NT2/D1 (cell line): Measurements from ENCODE around the gene INTS7.

Experiments
- SUZ12 ChIP-seq: IDR thresholded peaks from 2 replicates; pipeline ENCODE4 v1.6.1; 2011; ENCODE audit not compliant: insufficient read length, insufficient read depth; ENCODE audit errors: extremely low read depth
- YY1 ChIP-seq: IDR thresholded peaks from 2 replicates; pipeline ENCODE4 v1.6.1; 2011; ENCODE audit not compliant: insufficient read length, insufficient read depth
- ZNF274 ChIP-seq: IDR thresholded peaks from 2 replicates; pipeline ENCODE4 v1.6.1; 2011; ENCODE audit warnings: mild to moderate bottlenecking, low read depth, low read length

DNA sequence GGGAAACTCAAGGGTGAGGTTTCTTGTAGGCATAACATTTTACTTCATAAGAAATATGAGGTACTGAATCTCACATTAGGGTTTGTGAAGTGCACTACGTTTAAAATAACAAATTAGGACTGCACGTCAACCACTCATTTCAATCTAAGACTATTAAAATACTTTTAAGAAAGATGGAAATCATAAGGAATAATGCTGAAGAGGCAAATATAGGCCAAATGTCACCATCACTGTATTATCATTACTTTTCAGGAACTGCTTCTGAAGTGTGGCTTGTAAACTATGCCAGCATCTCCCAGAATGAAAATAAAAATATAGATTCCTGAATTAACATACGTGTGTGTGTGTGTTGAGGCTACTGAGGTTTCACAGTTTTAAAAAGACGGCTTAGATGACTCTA lies 56.8 kb downstream of the INTS7 start:
- TF ChIP-seq YY1 (no peak), ZNF274 (no peak), SUZ12 (no peak)
